NCI-H748 treated with DMSO at 0.1 percent for 48 hours (cell line): ENCODE data around the gene CYP3A5.
"Not testable (repeated sequence)": the region's sequence is repeated elsewhere in the genome, so short reads cannot be mapped to it uniquely, and the experiment has no call there.

ENCODE experiments used
- DNase-seq: peaks from one replicate; lab custom pipeline; 2025; lab: John Stamatoyannopoulos, UW

CYP3A5 gene

DNA sequence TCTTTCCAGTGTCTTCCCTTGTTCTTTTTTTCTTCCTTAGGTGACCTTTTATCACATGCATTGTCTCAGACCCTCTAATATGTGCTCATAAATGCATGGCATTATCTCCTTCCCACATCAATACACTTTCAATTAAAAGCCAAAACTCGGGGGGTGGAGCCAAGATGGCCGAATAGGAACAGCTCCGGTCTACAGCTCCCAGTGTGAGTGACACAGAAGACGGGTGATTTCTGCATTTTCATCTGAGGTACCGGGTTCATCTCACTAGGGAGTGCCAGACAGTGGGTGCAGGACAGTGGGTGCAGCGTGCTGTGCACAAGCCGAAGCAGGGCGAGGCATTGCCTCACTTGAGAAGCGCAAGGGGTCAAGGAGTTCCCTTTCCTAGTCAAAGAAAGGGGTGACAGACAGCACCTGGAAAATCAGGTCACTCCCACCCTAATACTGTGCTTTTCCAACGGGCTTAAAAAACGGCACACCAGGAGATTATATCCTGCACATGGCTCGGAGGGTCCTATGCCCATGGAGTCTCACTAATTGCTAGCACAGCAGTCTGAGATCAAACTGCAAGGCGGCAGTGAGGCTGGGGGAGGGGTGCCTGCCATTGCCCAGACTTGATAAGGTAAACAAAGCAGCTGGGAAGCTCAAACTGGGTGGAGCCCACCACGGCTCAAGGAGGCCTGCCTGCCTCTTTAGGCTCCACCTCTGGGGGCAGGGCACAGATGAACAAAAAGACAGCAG lies 6.2 kb upstream of the CYP3A5 start:
- not testable (repeated sequence) for DNase-seq

DNA sequence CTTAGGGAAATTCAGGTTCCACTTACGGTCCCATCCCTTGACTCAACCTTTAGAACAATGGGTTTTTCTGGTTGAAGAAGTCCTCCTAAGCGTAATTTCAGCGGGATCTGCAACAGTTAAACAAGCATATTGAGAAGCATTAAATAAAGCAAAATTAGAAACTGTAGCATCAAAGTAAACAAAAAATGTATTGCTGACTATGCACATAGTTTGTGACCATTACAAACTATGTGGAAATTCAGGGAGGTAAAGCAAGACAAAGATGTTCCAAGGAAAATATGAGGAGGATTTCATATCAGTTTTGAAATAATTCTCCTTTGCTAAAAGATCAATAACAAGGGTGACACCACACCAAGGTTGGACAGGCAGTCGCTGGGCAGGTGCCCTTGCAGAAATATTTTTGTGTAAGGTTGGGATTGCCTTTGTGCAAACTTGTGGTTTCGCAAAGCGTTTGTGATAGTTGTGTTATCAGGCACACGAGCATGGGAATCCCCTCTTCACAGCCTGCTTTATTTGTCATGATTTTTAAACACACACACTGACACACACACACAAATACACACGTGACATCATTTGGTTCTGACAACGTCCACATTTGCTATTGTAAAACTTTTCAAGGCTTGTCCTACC lies 5.4 kb upstream of the CYP3A5 start:
- DNase-seq: no peak

DNA sequence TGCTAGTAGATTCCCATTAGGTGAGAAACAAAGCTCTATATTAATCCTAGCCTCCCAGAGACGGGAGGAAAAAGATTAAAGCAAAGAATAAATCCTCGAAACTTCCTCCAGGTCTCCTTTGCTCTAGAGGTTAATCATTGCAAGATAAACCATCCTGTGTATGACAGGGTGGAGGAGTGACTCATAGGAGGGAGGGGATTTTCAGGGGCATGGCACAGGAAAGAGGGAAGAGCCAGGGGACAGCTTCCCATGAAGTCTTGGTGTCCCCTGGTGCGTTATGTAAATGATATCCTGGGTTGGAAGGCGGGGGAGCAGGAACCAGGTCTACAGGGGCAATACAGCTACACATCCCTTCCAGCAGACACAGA lies 780 bp downstream of the CYP3A5 start:
- no peak for DNase-seq

DNA sequence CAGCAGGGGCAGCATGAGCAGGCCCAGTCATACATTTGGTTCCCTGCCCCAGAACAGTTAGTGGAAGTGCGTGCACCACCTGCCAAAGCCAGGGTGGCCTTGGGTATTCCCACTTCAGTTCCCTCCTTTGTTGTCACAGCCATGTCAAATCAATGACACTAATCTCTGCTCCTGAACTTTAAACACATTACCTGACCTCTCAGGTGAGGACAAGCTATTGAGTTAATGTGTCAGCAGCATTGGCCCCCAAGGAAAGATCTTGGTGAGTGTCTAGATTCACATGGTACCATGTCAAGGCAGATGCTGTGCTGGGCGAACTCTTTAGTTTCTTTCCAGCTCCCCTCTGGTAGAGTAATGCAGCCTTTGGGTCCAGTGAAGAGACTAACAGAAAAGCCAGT lies 2.1 kb downstream of the CYP3A5 start:
- no peak for DNase-seq

DNA sequence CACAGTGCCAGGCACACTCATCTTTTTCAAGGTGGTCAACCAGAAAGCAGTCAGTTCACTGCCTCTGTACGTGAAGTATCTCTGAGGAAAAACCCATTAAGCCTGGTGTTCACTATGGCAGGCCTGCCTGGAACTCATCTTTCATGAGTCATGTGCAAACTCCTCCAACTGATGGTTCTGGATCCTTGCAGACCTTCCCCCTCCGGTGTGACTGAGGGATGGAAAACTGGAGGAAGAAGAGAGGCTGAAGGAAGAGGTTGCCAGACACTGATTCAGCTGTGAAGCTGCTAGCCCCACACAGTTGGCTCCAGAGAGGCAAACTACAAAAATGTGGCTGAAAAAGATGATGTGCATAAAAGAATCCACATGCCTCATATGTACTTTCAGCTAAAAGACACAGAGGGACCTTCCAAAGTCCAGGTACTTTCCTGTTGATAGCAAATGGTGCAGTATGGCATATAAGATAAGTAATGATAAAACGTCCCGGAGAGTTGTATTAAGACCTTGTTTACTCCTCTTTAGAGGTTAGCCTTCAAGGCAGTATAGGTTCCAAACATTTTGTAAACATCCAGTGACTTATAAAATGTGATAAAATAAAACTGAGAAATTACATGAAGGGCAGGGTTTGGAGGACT lies 2.7 kb downstream of the CYP3A5 start:
- no peak for DNase-seq

DNA sequence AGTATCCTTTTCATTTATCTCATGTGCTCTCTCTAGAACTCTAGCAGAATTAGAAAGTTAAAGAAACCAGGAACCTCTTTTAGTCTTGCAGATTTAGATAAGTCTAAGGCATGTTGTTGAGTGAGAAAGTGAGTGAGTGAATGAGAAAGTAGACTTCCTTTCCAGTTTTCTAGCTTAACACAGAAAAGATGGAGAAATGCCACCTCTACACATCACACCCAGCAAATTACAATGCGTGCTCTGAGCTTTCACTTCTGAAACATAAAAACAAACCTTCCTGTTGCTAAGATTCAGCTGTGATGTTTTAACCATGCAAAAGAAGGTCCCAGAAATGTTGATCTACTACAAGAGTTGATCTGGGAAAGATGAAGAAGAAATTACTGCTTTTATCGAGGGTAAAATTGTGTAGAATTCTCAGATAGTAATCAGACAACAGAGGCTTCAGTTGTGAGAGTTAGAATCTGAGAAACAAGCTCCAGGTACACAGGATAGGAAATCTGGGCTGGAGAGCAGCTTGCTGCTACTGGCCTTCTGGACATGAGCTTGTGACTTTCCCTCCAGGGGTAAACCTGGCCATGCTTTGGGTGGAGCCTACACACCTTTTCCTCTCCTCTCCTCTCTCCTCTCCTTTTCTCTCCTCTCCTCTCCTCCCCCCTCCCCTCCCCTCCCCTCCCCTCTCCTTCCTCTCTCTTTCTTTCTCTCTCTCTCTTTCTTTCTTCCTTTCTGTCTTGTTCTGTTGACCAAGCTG lies 4.6 kb downstream of the CYP3A5 start:
- no peak for DNase-seq

DNA sequence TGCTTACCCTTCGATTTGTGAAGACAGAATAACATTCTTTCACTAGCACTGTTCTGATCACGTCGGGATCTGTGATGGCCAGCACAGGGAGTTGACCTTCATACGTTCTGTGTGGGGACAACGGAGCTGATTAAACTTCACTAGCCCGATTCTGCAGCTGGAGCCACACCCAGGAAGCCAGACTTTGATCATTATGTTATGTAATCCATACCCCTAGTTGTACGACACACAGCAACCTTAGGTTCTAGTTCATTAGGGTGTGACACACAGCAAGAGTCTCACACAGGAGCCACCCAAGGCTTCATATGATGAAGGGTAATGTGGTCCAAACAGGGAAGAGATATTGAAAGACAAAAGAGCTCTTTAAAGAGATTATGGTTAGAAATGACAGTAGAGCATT lies 7.2 kb downstream of the CYP3A5 start:
- no peak for DNase-seq

DNA sequence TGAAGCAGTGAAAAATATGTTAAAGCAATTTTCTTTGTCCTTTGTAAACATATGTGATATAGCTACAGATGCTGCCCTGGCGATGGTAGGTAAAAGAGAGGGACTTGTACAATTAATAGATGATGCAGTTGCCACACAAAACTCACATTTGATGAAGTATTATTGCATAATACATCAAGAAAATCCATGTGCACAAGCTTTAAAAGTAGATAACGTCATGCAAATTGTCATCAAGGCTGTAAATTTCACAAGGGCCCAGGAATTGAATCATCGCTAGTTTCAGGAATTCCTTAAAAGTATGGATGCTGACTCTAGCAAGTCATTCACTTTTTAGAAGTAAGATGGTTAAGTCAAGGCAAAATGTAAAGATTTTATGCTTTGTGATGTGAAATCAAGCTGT lies 10.0 kb downstream of the CYP3A5 start:
- DNase-seq: no peak

DNA sequence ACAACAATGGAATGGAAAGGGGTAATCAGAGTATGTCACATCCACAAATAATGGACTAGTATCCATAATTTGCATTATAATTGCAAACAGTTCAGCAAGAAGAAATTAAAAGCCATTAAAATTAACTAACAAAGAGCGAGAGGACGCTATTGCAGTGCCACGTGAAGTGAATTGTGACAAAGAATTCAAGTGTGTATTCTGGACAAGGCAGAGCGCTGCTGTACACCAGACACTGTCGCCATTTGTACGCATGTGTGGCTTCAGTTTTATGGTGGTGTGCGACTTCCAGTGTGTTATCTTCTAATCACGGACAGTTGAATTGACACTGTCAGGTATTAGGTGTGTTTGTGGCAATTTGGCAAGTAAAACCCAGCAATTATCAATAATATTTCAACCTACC lies 11.3 kb downstream of the CYP3A5 start:
- no peak for DNase-seq

DNA sequence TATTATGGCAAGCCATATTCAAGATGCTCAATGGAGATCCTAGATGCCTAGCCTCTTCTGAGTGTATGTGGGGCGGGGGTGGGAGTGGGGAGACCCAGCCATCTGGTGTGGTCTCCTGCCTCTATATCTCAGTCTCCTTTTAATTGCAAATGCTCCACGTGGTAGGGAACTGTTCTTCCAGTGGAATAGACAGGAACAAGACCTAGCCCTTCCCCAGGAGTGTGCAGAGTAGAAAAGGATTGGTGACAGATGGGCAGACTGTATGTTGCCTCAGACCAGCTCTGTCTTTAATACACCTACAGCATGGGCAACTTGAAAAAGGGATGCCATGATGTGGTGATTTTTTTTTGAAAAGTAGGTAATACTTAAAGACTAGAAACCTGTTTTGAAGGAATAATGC lies 12.6 kb downstream of the CYP3A5 start:
- DNase-seq: no peak

DNA sequence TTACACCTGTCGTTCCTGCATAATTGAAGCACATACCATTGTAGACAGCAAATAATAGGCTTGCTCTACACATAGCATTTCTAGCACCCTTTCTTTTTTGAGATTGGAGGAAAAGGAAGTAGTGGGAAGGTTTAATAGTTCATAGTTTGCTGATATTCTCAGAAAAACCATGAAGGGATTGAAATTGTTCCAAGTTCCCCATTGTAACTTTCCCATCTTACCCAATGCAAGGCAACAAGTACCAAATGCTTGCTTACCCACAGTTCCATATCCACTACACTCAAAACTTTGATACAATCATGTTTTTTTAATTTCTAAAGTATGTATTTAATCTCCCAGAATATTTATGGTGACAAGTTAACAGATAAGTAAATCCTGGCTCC lies 13.8 kb downstream of the CYP3A5 start:
- DNase-seq: no peak

DNA sequence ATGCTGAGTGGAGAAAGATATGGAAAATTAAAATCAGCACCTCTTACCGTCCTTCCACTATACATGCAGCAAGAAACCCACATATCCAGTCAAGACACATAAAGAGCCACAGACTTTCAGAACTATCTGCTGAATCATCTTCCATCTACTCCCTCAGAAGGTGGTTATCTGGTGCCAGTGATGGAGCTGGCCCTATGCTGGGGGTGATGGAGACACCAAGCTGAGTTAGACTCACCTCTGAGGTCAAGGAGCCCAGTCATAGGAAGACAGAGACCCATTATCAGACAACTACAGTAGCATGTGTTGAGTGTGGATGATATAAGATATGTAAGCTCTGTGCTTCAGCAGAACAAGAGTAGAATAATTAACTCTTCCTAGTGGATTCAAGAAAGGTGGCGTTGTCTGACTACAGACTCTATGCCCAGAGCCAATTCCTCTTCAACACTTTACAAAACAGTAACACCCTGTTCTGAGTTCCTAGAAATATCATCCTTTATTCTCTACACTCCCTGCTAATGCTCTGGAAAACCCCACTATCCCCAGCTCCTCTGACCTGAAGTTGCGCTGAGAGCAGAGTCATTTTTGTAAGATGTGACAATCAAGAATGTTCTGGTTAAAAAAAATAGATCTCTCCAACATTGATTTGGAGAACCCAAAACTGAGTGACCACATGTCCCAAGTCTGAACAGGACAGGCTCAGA lies 14.3 kb downstream of the CYP3A5 start:
- no peak for DNase-seq

DNA sequence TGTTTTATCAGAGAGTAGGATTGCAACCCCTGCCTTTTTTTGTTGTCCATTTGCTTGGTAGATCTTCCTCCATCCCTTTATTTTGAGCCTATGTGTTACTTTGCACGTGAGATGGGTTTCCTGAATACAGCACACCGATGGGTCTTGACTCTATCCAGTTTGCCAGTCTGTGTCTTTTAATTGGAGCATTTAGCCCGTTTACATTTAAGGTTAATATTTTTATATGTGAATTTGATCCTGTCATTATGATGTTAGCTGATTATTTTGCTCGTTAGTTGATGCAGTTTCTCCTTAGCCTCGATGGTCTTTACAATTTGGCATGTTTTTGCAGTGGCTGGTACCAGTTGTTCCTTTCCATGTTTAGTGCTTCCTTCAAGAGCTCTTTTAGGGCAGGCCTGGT lies 21.9 kb downstream of the CYP3A5 start:
- DNase-seq: not testable (repeated sequence)

DNA sequence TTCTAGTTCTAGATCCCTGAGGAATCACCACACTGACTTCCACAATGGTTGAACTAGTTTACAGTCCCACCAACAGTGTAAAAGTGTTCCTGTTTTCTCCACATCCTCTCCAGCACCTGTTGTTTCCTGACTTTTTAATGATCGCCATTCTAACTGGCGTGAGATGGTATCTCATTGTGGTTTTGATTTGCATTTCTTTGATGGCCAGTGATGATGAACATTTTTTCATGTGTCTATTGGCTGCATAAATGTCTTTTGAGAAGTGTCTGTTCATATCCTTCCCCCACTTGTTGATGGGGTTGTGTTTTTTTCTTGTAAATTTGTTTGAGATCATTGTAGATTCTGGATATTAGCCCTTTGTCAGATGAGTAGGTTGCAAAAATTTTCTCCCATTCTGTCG lies 25.2 kb downstream of the CYP3A5 start:
- DNase-seq: not testable (repeated sequence)

DNA sequence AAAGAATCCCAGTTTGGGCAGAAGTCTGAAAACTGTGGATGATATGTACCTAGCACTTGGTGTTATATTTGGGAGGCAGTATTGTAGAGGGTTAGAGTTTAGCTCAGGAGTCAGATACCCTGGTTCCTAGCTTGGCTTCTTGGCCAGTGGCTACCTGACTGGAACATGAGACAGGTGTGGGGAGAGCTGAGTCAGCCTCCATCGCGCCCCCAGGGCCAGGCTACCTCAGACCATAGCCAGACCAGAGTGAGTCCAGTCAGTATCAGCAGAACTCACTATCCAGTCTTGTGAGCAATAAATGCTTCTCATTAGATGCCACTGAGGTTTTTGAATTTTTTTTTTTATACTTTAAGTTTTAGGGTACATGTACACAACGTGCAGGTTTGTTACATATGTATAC lies 26.0 kb downstream of the CYP3A5 start:
- DNase-seq: no peak

DNA sequence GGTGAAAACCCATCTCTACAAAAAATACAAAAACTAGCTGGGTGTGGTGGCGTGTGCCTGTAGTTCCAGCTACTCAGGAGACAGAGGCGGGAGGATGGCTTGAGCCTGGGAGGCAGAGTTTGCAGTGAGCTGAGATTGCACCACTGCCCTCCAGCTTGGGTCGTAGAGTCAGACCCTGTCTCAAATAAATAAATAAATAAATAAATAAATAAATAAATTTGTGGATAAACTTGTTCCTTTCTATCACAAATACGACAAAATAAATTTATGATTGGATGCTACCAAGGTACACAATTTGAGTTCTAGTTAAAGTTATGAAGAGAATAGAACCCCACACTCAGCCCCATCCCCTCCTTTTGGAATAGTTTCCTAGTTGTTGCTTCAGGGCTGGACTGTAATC lies 26.5 kb downstream of the CYP3A5 start:
- not testable (repeated sequence) for DNase-seq

DNA sequence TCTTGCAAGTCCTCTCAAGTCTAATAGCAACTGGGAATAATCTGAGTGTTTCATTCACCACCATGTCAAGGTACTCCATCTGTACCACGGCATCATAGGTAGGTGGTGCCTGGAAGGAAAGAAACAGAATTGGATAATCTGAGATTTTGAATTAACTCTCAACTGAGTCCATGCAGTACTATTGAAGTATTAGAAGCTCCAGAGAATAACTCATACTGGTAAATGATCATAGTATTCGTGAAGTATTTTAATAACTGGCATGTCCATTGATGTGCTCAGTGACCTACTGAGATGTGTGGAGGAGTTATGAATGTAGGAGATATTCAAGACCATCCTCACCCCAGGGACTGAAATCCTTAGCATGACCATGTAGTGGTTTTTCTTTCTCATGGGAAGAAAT lies 27.1 kb downstream of the CYP3A5 start:
- DNase-seq: no peak

DNA sequence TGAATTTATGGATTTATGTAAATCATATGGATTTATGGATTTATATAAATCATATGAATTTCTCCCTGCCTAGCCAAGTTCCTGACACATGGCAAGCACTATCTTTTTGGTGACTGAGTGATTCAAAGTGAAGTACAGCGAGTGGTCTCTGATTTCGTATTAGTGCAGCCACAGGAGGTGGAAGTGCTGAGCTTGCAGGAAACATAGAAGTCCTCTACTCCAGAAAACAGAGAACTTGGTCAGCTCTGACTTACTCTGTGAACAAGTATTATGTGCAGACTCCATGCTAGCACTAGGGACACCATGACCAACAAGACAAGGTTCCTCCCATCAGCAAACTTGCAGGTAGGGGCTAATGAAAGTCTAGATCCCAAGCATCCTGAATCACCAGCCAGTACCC lies 28.5 kb downstream of the CYP3A5 start:
- DNase-seq: no peak

DNA sequence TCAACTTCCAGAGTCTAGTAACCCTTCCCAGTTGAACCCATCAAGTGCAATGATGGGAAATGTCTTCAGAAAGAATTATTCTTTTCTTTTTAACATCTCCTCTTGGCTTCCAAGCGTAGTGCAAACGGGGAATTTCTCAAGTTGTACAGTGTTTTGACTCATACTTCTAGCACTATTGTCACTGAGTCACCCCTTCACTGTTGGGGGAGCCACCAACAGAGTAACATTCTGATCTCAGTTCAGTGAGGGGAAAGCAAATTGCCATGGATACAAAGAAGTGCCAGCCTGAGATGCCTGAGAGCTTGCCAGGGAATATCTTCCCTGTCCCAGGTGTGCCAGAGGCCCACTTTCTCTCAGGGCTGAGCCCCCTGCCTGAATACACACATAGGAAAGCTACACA lies 31.0 kb downstream of the CYP3A5 start:
- no peak for DNase-seq

DNA sequence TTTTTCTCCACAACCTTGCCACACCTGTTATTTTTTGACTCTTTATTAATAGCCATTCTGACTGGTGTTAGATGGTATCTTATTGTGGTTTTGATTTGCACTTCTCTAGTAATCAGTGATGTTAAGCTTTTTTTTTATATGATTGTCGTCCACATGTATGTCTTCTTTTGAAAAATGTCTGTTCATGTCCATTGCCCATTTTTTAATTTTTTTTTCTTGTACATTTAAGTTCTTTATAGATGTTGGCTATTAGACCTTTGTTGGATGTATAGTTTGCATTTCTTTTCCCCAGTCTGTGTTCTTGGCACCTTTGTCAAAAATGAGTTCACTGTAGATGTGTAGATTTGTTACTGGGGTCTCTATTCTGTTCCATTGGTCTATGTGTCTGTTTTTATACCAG lies 34.2 kb downstream of the CYP3A5 start:
- DNase-seq: no peak

DNA sequence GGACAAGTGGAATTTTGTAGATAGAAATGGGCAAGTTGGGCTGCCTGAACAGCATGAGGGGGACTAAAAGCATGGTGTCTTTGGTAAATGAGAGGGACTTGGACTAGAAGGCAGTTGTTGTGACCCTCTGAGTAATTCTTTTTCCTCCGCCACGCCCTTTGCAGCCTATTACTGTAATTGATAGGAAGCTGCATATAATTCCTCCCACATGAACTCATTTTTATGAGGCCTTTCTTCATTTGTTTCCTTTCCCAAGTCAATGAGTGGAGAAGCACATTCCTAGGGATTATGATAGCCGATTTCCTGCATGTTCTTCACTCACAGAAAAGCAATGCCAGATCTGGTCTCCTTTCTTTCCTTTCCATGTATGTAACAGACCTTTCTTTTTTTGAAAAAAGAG lies 35.4 kb downstream of the CYP3A5 start:
- DNase-seq: no peak

DNA sequence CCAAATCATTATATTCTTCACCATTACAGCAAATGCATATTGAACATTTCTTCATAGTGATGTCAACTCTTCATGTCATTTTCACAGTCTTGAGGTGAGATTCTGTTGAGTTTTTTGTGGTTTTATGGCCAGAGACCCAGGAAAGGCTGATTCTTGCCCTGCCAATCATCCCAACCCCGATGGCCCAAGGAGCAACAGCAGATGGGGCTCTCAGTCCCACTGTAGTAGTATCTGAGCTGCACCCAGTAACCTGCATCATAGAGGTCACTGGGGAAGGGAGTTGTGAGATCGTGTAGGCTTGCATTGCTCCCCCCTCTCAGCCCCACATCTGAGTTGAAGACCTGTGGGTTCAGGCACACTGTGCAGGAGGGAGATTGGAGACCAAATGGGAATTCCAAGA lies 36.3 kb downstream of the CYP3A5 start:
- no peak for DNase-seq
